Stimulated activated CD4-positive, alpha-beta T cell treated with anti-CD3 and anti-CD28 coated beads, Interleukin-15, amount 100 ng/mL, for 48 hours (primary cell): ENCODE data around the gene GRIA4.
"Not testable (repeated sequence)": the region's sequence is repeated elsewhere in the genome, so short reads cannot be mapped to it uniquely, and the experiment has no call there.

Experiments
- DNase-seq, 2 donors: peaks; one replicate each; pipeline ENCODE4 v3.0.0-alpha.2; 2020; ENCODE audit warnings: low read depth in 2 of 2

GRIA4 gene

DNA sequence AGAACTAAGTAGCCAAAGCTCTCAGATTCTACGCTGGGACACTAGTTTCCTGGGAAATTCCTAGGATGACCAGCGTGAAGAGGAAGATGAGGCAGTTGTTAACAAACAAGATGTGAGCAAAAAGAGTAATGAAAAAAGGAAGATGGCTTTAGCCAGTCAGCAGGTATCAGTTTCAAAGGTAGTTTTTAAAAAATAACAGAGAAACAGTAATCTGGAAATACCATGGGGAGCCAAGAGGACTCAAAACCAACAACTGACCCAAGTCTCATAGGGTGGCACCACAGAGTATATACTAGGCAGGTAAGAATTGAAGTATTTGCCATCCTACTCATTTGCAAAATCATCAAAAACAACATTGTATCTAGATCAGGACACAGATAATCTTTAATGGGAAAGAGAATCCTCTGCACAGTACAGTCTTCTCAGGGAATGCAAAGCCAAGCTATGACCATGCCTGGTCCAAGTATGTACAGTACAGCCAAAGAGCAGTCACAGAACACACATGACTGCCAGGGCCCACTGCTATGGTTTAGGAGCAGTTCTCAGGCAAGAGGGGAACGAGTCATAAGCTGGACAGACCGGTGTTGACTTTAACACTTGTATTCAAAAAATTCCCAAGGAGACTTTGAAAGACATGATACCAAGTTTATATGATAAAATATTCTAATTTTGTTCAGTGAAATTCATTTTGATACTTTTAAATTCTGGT, 391.6 kb downstream of the GRIA4 start:
- DNase-seq, result no peak

DNA sequence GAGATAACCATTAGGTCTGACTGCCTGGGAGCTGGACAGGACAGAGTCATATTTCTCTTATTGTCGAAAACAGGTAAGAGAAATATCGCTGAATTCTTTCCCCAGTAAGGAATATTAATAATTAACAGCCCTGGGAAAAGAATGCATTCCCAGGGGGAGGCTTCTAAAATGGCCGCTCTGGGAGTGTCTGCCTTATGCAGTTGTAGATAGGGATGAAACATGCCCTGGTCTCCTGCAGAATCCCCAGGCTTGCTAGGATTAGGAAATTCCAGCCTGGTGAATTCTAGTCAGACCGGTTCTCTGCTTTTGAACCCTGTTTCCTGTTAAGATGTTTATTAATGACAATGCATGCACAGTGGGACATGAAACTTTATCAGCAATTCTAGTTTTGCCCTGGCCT, 393.2 kb downstream of the GRIA4 start:
- not testable (repeated sequence) for DNase-seq

DNA sequence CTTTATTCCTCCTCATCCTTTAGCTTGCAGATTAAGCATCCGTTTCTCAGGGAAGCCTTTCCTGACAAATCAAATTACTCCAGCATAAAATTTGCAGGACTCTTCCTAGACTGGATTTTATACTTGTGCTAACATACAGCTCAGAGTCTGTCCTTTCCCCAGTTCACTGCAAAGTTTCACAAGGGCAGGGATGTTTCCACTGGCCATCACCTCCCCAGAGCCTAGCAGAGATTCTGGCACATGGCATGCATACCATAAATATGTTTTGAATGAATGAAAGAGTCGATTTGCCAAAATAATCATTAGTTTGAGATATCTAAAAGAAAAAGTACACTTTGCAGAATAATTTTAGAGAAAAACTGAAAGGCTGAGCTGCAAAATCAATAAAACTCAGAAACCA, 401.6 kb downstream of the GRIA4 start:
- DNase-seq, result no peak

DNA sequence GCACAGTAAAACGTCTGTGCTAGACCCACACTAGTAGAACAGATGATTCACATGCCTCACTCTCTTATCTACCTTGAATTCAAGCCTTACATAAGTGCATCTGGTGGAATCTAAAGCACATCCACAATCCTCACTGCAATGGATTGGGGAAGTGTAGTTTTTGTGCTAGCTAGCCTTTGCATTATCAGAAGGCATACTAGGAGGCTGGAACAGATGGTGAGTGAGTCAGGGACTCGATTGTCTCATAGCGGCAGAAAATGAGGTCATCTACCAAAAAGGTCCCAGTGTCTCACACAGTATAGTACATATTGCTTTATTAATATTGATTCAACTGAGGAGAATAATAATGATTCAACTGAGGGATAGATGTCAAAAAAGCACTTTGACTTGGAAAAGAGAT, 402.9 kb downstream of the GRIA4 start:
- DNase-seq, result no peak

DNA sequence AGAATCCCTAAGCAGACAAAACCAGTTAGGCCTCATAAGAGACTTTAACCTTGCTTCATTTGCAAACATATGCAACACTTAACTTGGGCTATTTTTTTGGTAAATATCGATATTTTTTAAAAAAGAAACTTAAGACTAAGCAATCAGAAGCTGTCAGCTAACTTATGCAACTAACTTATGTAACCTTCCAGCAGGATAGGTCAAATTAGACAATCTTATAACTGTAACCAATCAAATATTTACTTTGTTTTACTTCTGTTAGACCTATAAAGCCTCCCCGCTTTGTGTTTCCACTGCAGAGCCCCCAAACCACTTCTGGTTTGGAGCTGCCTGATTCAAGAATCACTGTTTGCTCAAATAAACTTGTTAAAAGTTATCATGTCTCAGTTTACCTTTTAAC, 404.2 kb downstream of the GRIA4 start:
- DNase-seq, result no peak

DNA sequence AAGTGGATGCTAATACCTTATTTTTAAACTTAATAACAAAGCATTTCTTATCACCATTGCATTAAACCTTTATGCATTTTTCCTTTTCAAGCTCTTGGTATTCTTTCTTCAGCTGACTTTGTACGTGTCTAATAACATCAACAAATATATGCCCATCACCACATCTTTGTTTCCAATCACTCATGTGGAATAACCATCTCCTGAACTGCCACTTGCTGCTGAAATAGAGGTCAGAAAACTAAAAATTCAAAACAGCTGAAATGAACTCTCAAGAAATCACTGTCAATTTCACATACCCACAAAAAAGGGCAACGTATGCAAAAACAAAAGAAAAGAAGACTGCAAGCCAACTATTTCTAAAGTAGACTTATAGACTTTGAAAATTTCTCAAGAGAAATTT, 404.7 kb downstream of the GRIA4 start:
- no peak for DNase-seq

DNA sequence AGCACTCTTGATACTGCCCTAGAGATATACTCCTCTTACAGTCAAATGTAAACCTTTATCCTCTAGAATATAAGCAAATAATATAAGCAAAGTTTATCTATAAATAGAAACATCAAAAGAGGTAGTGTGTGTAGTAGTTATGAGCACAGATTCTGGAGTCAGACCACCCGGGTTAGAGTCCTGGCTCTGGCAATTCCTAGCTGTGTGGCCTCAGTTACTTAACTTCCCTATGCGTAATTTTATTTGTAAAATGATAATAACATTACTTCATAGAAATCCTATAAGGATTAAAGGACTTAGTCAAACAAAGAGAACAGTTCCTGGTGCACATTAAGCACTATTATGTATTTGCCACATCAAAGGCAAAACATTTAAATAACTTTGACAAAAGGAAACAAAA, 405.2 kb downstream of the GRIA4 start:
- DNase-seq, result no peak

DNA sequence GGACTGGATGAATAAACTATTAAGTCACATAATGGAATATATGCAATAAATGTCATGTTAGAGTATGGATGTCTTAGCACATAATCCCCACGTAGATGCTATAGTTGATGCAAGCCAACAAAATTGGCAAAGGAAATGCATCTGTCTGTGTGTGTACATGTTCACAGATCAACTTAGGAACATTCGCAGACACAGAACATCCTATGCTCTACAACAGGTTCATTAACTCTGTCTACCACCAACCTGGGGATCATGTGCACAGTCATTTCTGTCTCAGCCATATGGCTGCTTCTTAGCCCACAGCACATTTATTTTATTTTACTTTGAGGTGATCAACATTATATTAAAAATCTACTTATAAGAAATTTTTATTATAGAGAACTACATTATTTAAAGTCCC, 407.2 kb downstream of the GRIA4 start:
- no peak for DNase-seq

DNA sequence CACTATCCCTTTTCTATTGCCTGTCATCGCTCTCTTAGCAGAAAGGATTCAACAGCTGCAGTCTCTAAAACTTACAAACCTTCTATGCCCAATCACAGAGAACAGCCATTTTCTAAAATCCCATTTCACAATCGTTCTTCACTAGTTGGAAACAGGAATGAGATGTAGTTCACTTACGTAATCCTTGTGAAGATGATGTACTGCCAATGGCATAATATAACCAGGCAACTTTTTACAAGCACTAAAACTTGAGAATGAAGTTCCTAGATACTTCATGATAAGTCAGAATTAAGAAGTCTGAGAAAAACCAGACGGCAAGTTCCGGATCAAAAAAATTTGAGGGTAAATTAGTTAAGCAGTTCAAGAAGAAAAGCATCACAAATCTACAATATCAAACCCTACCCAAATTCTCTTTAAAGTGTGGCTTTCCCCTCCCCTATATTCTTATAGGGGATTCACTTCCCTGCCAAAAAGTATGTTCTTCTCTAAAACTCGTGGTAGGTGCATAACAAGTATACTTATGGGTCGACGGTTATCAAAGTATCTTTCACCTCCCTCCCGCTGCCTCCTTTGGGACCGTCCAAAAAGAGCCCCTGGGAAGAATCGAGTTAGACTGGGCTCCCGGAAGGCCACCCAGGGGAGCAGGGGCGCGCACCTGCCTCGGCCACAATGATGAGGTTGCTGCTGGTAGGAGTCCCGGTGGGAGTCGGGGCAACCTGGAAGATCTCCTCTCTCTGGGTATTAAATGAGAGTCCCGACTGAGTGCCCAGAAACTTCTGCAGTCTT, 411.5 kb downstream of the GRIA4 start:
- no peak for DNase-seq

DNA sequence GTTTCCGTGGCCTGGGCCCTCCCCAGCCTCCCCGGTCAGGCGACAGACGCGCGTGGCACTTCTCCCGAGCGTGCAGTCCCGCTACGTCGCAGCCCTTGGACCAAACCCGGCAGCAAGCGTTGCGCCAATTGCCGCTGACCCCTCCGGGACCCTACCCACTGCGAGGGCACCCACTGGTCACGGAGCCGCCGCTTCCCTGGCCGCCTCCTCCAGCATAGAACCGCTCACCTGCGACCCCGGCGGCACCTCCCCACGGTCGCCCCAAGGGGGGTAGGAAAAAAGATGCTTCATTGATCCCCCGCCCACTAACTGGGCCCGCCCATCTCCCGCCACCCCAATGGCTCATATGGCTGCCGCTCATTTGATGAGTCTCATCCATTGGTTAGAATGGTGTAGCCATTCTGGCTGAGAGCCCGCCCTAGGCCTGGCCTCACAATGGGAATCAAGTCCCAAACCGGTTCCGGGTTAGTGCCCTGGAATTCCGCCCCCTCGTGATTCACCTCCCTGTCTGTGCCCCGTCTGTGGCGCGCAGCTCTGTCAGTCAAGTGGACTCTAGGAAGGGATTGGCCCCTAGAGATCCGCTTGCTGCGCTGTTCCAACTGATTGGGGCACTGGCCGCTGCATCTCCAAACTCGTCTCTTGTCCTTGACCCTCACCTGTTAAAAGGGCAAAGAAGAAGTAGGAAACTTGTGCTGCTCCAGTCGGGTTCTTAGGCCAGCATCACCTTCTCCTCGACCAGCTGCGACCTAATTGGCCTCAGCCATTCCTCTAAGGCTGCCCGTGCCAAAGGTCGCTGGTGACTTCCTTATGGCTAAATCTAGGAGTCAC, 412.3 kb downstream of the GRIA4 start, which contains the start of gene MSANTD4:
Gene MSANTD4, minus strand, starts transcription at position 274 of the 828 bp plus-strand sequence. CDS start 11,323 bp downstream, outside the sequence.
- DNase-seq, result peak; percentile 93 to 95

DNA sequence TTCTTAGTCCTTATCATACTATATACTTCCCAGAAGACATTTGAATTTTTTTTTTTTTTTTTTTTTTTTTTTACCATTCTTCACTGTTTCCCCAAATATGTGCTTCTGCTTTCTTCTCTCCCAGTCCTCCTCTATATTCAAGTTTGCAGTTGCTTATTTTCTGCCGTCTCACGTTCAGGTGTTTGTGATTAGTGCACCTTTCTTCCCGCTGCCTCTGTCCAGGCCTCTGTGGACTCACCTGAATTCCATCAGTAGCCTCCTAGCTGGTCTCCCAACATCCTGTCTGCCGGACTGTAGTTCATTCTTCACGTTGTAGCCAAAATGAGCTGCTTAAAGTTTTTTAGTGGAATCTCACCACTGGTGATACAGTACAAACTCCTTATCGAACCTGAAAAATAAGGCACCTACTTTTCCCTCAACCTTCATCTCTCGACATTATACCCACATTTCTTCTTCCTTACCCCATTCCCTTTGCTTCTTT, 413.0 kb downstream of the GRIA4 start:
- no peak for DNase-seq

DNA sequence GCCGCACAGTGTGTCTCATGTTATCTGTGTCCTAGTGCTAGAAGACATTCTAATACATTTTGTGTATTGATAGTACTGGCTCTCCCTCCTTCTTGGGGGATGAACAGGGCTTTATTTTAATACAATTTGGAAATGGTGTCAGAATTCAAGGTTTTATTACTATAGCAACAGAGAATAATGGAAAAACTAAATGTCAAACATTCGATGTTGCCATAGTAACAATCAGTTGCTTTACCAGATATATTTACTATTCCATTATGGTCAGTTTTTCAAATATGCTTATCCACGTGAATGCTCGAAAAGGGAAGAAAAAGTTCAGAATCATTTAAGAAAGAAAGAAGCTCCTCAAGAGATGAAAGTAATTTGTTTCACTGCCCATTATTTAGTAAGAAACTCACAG, 420.7 kb downstream of the GRIA4 start:
- no peak for DNase-seq

DNA sequence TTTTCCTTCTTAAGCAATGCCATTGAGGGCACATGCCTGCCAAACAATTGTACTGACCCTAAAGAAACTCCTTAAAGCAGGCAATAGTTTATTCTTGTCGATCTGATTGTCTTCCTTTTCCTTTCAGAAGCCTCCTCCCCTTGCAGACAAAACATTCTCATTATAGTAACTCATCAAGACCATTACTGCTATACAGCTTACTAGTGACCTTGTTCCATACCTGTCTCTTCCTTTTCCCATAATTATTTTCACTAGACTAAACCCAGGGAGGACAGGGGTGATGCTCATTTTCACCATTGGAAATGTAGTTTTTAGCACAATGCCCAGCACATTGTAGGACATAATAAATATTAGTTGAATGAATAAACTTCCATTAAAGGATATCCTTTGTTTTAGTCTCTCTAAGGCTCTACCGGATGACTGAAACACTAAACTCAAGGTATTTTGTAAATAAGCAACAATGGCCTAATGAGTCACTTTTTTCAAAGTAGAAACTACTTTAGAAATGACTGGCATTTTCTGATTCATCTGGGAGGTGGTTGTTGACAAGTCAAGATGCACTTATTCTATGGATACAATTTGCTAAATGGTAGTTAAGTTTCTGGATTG, 421.4 kb downstream of the GRIA4 start:
- no peak for DNase-seq
